Right lung (tissue), 5 donors: ENCODE data around the gene BRAT1. TPM values are rescaled to one million over a fixed set of nuclear protein-coding genes. Genes with fewer than 3 reads are reported as not detected.
"Not testable (repeated sequence)": the region's sequence is repeated elsewhere in the genome, so short reads cannot be mapped to it uniquely, and the experiment has no call there.

ENCODE experiments used
- DNase-seq, 2 donors: peaks; one replicate each; pipeline ENCODE4 v3.0.0-alpha.2; 2013
- polyA plus RNA-seq, 5 donors: library from polyadenylated mRNA; unstranded; fragments of 120-200 nt; gene quantifications; one replicate each; pipeline versions ENCODE4 v1.2.1 to v1.2.3, GENCODE V29; 2013; ENCODE audit warnings: inconsistent platforms in 1 of 5, low replicate concordance in 1 of 5; ENCODE audit not compliant: insufficient read length in 5 of 5, insufficient read depth in 1 of 5

The BRAT1 gene
- polyA plus RNA-seq, 5 donors = 22.8 to 44.9 (median 29.2) TPM

DNA sequence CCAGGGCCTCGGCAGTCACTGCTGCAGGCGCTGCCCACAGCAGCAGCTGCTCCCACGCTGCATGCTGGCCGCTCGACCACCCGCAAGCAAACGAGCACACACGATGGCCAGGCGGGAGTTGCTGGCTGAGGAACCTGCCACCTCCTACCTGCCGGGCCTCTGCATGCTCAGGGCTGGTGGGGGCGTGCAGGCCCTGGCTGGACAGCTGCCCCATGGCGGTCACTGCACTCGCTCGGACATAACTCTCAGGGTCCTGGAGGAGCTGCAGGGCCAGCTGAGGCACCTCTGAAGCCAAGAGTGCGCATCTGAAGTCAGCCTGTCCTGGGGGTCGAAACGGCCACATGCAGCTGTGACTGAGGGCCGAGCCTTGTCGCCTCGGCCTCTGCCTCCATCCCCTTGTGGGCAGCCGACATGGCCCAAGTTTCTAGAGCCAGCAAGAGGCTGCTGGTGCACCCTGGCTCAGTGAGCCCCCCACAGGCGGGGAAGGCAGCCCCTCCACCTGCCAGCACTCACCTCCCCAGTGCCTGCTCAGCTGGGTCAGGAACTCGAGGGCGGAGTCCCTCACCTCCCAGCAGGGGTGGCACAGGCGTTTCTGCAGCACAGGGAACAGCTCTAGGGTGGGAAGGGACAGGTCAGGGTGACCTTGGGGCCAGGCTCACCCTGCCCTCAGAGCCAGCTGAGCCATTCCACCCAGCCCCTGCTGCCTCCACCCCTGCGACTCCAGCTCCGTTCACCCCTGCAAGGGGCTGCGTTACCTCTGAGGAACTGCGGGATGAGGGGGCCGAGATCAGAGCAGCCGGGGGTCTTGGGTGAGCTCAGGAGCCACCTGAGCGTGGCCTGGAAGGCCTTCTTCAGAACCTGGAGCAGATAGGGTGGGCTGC, 16.1 kb downstream of the BRAT1 start:
- no peak for DNase-seq

DNA sequence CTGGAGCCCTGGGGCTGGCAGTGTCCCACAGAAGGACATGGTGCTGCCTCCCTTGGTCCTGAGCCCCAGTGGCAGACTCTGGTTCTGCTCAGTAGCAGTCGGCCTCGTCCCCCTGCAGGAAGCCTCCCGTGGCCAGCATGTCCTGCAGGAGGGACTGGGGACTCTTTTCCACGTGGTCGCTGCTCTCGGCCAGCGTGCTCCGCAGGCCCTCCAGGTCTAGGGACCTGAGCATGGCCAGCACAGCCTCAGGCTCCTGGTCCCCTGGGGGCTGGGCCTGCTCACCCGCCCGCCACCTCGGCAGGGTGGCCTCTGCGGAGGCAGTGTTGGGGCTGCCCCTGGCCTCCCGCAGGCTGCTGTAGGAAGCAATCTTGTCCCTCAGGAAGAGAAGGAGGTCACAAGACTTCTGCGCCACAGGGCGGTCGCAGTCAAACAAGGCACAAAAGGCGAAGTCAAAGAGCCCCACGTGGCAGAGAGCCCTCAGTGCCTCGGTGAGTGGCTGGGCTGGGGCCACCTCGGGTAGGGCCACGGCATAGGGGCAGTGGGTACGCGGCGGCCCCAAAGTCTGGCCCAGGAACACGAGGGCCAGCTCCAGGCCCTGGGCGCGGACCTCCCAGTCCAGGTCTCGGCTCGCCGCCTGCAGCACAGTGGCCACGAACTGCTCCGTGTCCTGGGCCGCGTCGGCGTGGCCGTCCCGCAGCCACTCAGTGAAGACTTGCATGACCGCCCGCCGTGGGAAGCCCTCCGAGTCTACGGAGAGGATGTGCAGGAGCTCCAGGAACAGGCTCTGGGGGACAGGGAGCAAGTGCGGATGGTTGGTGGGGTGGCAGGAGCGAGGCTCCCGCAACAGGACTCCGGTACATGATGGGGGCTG, 17.1 kb downstream of the BRAT1 start:
- no peak for DNase-seq

DNA sequence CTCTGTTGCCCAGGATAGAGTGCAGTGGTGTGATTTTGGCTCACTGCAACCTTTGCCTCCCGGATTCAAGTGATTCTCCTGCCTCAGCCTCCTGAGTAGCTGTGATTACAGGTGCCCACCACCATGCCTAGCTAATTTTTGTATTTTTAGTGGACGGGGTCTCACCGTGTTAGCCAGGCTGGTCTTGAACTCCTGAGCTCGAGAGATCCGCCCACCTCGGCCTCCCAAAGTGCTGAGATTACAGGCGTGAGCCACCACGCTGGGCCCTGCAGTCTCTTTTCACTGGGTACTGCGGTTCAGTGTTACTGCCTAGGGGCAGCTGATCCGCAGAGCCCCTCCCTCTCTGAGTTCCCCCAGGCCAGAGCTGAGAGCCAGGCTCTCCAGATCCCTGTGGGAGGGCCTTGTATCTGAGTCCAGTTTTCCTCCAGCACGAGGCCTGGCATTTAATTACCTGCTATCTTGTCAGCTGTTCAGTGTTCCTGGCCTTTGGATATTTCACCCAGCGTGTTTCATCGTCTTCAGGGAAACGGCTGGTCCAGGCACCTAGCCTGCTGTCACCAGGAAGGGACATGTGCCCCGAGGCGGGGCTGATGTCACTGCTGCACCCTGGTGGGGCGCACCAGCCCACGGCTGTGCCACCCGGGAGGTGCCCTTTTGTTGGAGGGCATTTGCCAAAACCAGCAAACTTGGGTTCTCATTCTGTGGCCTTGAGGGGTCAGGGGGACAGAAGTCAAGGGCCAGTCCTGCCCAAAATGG, 19.3 kb downstream of the BRAT1 start:
- DNase-seq = not testable (repeated sequence)

DNA sequence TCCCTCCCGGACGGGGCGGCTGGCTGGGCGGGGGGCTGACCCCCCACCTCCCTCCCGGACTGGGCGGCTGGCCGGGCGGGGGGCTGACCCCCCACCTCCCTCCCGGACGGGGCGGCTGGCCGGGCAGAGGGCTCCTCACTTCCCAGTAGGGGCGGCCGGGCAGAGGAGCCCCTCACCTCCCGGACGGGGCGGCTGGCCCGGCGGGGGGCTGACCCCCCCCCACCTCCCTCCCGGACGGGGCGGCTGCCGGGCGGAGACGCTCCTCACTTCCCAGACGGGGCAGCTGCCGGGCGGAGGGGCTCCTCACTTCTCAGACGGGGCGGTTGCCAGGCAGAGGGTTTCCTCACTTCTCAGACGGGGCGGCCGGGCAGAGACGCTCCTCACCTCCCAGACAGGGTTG, 21.1 kb downstream of the BRAT1 start:
- not testable (repeated sequence) for DNase-seq

DNA sequence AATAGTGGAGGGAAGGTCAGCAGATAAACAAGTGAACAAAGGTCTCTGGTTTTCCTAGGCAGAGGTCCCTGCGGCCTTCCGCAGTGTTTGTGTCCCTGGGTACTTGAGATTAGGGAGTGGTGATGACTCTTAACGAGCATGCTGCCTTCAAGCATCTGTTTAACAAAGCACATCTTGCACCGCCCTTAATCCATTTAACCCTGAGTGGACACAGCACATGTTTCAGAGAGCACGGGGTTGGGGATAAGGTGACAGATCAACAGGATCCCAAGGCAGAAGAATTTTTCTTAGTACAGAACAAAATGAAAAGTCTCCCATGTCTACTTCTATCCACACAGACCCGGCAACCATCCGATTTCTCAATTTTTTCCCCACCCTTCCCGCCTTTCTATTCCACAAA, 21.8 kb downstream of the BRAT1 start:
- DNase-seq = not testable (repeated sequence)

DNA sequence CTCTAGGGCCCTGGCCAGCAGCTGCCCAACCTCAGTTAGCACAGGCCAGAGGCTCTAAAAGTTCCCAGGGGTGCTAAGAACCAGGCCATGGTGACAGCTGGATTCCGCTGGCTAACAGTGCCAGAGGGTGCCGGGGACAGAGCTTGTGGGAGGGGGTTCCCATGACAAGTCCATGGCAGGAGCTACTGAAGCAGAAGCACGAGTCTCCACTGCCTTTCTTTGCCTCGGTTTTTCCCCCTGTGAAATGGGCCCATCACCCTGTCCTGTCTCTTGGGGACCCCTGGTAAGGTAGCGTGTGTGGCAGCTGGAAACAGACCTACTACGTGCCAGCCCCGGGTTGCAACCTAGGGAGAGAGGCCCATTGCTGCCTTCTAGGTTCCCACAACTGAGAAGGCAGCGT, 22.5 kb downstream of the BRAT1 start:
- not testable (repeated sequence) for DNase-seq

DNA sequence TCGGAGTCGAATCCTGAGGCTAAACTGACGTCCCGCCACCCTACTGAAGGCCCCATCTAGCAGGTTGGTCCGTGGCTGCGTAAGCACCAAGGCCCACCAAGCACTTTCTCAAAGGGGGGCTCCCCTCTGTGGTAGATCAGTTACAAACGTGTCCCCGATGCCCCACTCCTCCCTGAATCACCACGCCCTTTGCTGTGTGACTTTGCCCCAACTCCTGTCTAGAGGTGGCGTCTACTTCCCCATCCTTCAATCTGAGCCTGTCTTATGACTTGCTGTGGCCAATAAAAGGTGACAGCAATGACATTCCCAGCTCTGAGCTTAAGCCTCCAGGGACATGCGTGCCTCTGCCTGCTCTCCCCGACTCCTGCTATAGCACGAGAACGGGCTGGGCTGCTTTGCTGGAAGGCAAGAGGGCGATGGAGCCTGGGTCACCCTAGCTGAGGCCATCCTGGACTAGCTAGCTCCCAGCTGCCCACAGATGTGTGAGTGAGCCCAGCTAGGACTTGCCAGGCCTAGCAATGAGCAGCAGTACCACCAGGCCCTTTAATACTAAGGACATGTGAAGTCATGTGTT, 23.0 kb downstream of the BRAT1 start:
- not testable (repeated sequence) for DNase-seq

DNA sequence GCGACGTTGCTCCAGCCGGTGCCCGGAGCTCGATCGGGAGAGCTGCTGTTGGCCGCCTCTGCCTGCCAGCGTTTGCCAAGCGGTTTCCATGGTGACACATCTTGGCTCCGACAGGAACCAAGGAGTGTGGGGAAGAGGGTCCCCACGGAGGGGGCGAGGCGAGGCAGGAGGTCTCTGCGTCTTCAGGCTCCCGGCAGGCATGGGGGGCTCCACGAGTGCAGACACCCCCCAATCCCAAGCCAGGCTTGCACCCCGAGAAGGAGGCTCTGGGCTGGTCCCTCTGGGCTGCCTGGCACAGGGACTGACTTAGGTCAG, 23.6 kb downstream of the BRAT1 start:
- not testable (repeated sequence) for DNase-seq

DNA sequence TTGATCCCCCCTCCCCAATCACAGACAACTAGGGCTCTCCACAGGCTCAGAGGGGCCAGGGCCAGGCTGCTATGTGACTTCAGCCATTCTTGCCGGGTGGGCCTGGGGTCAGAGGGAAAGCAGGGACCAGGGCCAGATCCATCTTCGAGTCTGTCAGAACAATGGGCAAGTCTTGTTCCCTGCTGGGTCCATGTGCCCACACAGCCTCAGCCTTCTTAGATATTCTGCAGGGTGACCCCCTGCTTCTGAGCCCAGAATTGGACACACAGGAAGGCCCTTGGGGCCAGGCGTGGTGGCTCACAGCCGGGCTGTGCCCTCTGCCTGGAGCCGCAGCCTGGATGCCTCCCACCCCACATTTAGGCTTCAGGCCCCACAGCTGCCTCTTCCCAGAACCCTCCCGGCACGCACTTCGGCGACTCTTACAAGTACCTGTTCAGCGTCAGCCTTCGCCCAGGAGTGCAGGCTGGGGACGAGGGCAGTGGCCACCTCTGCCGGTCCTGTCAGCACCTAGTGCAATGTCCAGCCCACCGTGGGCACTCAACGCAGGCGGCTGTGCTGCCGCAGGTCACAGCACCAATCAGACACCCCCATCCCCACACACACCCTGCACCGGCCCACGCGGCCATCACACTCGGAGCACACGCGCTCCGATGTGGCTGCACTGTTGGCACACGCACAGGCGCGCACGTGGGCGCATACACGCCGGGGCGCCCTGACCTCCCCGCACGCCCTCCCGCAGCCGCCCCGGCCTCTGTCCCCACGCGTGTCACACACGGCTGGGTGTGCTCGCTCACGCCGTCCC, 24.1 kb downstream of the BRAT1 start:
- DNase-seq = not testable (repeated sequence)

DNA sequence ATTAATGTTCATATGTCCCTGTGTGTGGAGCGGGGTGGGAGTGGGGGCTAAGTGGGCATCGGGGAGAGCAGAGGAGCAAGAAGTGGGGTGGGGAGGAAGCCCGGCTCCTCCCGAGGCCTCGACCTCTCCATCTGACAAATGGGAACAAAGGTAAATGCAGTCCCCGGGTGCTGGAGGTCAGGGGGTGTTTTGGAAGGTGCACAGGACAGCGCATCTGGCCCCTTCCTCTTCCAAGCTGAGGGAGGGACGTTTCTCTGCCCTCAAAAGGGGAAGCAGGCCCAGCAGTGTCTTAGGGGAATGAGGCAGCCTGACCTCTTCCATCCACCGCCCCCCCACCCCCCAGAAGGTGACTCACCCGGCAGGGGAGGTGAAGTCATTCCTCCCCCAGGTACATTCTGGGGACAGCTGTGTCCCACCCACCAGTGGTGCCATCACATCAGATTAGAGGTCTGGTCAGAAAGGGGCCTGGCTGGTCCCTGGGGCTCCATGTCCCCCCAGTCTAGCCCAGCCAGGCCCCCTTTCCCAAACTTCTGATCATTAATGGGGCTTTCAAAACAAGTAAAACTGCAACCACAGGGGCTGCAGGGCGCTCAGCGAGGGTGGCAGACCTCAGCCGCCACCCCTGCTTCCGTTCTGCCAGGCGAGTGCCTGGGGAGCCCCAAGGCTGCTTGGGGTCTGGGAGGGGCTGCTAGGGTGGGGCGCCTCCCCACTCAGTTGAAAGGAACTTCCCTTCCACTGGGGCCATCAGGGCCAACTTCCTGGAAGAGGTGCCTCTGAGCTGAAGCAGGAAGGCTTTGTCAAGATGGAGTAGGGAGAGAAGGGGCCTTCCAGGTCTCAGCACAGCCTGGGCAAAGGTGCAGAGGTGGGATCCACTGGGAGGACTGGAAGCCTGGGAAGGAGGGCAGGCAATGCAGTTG, 25.0 kb downstream of the BRAT1 start:
- no peak for DNase-seq

DNA sequence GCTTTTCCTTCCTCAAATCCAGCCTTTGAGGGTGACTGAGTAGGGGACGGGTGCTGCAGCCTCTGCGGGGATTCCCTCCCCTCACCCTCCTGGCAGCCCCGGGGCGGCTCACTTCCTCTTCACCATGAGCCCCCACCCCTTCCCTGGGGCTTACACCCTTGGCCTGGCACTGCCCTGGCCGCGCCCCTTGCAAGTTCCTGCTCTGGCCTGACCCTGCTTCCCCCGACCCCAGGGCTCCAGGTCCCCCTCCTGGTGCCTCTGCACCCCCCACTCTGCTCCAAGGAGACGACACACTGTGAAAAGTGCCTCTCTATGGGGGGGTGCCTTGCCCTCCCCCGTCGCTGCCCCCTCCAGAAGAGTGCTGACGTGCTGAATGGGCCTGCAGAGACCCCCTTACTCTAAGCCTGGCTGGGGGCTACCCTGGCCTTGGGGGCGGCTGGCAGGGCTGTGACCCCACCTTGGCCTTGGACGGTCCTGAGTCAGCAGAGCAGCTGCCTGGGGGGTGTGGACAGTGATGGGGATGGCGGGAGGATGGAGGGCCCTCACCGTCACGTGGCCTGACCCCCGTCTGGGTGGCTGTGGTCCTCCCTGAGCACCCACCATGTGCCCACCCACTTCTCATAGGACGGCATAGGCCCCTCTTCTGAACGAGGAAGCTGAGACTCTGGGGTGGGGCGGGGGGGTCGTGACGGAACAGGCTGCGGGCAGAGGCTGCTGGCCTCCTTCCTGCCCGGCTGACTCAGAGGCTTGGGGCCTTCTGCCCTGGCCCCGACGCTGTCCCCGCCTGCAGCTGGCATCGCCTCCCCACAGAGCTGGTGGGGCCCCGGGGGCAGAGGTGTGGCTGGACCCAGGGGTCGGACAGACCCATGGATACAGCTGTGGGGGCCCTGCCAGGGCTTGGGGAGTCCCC, 25.9 kb downstream of the BRAT1 start:
- no peak for DNase-seq

DNA sequence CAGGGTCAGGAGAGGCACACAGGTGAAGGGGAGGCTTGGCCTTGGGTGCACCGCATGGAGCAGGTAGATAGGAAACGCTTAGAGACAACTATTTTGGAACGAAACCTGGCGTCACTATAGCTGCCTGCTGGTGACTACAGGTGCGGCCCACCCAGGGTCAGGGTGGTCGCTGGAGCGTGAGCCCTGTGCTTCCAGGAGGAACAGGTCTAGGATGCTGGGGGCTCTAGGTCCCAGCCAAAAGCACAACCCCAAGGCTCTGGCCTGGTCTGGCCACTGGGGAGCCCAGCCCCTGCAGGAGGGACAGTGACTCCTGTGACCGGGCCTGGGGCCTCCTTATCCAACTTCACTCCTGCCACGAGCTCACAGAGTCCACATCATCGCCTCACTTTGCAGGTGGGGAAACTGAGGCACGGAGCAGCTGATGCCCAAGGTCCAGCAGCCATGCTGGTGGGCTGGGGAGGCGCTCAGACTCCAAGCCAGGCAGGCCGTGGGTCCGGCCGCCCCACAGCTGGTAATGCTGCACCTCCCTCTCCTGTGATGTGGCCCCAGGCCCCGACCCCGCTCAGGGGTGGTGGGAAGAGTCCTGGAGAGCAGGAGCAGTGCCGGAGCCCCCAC, 26.7 kb downstream of the BRAT1 start:
- DNase-seq = no peak

DNA sequence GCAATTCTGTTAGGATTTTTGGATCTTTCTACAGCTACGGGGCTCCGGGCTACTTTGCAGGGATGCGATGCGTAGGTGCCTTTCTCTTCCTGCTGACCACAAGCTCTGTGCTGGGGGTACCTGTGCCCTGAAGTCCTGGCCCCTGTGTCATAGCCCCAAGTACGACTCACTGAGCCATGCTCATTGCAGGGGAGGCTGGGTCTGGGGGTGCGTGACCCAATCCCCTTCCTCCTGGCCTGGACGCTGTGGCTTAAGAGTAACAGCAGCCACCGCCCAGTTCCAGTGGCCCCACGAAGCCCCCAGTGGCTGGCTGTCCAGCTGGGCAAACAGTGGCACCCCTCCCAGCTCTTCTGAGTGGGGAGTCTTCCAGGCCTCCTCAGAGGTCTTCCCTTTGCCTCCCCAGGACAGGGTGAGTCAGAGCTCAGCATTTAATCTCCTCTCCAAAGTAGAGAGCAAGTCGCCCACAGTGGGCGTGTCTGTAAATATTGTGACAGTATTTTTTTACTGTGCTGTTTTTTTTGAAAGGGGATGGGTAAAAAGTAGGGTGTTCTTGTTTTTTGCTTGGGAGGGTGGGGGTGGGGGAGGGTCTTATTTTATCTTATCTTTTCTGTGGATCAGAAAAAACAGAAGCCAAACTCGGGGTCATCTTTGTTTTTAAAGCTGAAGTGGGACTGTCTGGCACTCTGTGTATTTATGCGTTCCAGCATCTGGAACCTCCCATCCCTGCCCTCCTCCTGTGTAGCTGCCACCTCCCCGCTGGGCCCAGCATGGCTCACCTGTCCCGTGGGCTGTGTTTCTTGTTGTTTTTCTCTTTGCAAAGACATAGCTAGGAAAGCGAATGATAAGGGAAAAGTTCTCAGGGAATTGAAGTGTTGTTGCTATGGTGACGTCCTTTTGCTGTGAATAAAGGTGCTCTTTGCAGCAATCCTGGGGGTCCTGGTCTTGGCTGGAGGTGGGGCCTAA, 27.5 kb downstream of the BRAT1 start:
- no peak for DNase-seq

DNA sequence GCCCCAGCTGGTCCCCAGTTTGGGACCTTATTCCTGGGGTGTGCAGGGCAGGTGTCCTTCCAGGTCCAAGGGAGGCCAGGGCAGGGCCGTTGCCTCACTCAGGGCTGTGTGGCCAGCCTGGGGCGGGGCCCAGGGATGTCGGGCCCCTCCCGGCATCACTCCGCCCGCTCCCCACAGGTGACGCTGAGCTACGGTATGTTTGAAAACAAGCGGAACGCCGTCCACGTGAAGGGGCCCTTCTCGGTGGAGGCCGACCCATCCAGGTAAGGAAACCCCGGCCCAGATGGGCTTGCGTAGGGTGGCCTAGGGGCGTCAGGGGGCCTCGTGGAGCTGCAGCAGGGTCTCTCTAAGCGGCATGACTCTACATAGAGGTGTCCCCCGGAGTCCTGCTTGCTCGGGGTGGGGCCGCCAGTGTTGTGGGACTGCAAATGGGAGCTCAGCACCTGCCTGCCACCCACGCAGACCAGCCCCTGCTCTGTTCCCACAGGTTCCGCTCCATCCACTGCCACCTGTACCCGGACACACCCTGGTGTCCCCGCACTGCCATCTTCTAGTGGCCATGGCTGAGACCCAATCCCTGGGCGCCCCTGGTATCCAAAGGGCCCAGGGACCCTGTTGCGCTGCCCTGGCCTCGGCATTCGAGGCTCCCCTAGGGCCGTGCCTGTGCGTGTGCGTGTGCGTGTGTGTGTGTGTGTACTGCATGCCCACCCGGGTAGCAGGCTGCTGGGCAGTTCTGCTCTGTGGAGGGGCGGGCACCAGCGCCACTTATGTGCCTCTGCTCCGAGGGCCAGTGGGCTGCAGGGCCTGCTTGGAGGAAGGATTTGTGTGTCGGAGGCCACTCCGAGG, 28.4 kb downstream of the BRAT1 start:
- DNase-seq = no peak

DNA sequence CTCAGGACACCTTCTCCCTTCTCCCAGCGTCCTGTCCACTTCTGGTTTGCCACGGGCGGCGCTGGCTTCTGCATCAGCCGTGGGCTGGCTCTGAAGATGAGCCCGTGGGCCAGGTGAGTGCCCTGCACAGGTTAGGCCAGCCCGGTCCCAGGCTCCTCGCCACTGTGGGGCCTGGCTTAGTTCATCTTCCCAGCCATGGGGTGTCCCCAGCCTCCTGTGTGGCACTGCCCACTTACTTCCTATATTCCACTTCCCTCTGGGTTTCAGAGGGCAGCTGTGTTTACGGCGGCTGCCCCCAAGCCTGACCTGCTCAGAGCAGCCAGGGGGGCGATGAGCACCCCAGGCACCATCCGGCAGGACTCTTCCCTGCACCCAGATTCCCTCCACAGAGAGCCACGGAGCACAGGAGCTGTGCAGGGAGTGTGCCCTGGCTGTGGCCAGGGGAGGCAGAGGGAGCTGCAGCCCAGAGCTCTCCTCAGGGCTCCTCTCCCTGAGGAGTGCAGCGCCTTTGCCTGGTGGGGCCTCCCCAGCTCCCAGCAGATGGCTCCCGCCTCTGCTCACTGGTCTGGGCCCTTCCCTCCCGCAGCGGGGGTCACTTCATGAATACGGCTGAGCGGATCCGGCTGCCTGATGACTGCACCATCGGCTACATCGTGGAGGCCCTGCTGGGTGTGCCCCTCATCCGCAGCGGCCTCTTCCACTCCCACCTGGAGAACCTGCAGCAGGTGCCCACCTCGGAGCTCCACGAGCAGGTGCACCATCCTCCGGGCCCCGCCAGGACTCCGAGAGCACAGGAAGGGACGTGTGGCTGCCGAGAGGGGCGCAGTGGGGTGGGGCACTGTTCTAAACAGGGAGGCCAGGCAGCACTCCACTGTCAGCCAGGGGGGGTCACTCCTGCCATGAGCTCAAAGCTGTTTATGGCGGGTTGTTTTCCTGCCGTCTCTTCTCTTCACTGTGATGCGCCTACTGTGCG, 29.4 kb downstream of the BRAT1 start:
- no peak for DNase-seq
